GM18873 (cell line): ENCODE results near the gene HOXA9.

Experiments used
- ATAC-seq: cut with Tn5 transposase; IDR thresholded peaks from one replicate; pipeline ENCODE4 v1.9.1; 2021; ENCODE audit warnings: mild to moderate bottlenecking, moderate library complexity, moderate number of reproducible peaks; ENCODE audit not compliant: unreplicated experiment, low FRiP score

Gene HOXA9

DNA sequence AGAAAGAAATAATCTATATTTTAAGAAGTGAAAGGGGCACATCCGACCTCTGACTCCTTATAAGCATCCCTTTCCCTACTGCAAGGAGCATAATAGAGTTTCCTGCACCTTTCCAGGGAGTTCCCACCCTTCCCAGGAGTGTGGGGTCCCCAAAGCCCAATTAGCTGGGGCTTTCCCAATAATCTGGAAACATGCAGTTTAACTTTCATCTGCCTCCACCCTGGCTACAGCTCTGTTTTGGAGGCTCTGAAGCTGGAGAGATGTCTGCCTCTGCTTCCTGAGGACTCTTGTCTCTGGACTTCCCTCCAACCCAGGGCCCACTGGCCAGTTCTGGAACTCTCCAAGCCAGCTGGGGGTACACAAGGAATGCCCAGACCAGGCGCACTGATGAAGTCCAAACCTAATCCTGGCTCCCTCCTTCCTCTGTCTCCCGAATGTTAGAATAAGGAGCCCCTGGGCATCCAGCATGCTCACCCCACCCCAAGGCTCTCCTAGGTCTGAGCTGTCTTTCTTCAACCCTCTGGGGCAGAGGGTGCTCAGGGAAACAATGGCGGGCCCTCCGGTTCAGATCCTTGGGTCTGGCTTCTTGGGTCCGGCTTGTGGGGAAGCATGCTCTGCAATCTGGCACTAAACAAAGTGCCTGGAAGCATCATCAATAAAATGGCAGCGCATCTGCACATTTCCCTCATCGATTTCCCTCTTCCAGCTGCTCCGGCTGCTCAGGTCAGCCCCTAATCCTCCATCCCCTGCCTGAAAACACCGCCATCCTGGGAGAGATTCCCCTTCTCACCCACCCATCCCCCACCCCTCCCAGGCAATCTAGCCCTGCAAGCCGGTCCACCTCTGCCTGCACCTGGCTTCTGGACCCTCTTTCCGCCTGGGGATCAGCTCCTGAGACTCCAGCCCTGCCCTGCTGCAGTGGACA is 48.1 kb downstream of the HOXA9 start:
- ATAC-seq = no peak

DNA sequence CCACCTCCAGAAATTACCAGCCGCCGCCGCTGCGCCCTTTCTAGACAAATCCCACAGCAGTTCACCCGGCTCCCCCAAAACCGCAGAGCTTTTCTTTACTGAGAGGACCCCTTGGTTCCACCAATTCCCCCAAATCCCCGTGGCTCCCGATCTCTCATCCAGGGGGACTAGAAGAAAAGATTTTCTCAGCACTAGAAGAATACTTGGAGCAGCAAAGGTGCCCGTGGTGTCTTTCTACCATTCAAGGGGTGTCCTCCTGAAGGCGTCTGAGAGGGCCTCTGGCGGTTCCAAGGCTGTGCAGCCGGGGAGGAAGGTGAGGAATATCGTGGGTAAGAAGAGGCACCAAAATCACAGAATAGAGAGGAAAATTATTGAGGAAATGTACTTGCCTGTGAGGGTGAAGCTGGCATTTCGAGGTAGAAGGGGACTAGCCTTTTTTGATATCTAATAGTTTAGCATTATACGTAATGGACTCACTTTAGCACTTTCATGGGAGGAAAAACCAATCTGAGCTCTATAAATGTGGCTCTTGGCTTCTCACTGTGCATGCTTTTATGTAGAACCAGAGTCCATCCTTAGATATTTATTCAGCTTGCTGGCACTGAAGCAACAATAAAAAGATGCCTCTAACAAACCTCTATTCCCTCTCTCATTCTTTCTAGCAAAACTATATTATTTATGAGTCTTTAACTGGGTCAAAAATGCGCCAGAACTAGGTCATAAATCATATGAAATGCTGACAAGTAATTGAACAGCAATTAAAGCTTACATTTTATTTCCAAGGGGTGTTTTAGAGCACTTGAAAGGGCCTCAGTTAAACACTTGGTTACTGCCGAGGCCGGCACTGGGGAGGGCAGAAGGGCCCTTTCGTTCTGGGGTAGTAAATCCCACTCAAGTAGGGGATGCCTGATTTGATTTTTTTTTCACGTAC is 49.0 kb downstream of the HOXA9 start:
- no peak for ATAC-seq

GRCh38 chr7:27115221-27116026 is 49.9 kb downstream of the HOXA9 start:
- ATAC-seq = no peak

GRCh38 chr7:27114881-27115220 is 50.5 kb downstream of the HOXA9 start:
- ATAC-seq = no peak

DNA sequence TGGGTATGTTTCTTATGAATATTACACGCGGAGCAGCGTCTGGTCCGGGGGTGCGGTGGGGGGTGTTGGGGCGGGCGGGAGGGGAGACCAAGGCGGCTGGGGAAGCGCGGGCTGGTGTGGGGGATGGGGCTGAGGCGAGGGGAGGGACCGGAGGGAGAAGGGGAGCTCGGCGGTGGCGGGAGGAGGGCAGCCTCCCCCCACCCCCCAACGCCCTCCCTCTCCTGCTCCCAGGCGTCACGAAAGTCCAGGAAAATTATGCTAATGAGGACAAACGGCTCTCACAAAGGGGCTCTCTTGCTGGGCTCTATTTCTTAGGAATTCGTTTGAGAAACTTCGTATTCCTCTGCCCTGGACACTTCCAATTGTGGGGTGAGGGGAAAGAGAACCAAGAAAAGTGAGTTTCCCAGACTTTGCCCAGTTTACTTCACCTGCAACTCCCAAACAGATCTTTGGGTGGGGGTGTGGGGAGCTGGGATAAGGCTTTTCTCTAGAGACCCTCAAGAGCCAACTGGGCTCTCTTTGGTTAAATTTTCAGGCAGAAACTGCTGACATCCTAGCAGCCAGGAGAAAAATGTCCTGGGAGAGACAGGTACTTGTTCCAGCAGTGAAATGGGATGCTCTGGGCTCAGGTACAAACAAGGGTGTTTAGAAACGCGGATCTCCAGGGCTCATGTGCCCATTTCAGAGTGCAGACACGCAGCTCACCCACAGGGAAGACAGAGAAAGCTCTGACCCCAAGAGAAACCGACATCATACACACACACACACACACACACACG is 51.2 kb downstream of the HOXA9 start:
- no peak for ATAC-seq

- ATAC-seq = no peak
Measured at GRCh38 chr7:27112955-27113949, 52.1 kb downstream of the HOXA9 start.
